Heart right ventricle (tissue), 16 donors: ENCODE data around the gene STAT6. TPM values are rescaled to one million over a fixed set of nuclear protein-coding genes. Genes with fewer than 3 reads are reported as not detected.

Experiments used
- ATAC-seq, 8 donors: fragments of 200-7000 bp; cut with Tn5 transposase; one replicate each; pipeline ENCODE4 v1.9.1; 2020; ENCODE audit warnings: mild to moderate bottlenecking in 8 of 8, moderate library complexity in 8 of 8, moderate number of reproducible peaks in 1 of 8
- DNase-seq, 2 donors: peaks; one replicate each; pipeline ENCODE4 v3.0.0-alpha.2; 2020
- H3K27ac ChIP-seq, 10 donors: fragments of 200-600 bp; sonication (generic) in 2 of 10; one replicate each; pipeline versions ENCODE4 v1.5.0 to v1.8.0; 2020 to 2022; ENCODE audit warnings: mild to moderate bottlenecking in 3 of 10
- H3K27me3 ChIP-seq, 7 donors: fragments of 200-600 bp; one replicate each; pipeline ENCODE4 v1.8.0; 2021 to 2022; ENCODE audit warnings: mild to moderate bottlenecking in 2 of 7
- H3K36me3 ChIP-seq, 9 donors: fragments of 200-600 bp; sonication (generic) in 1 of 9; one replicate each; pipeline versions ENCODE4 v1.5.0 to v1.8.0; 2020 to 2022; ENCODE audit warnings: mild to moderate bottlenecking in 2 of 9
- H3K4me1 ChIP-seq, 9 donors: fragments of 200-600 bp; sonication (generic) in 1 of 9; one replicate each; pipeline versions ENCODE4 v1.5.0 to v1.8.0; 2020 to 2022; ENCODE audit warnings: mild to moderate bottlenecking in 4 of 9
- H3K4me3 ChIP-seq, 10 donors: fragments of 200-600 bp; sonication (generic) in 2 of 10; one replicate each; pipeline versions ENCODE4 v1.5.0 to v1.8.0; 2020 to 2022; ENCODE audit warnings: mild to moderate bottlenecking in 7 of 10, moderate library complexity in 2 of 10
- H3K9me3 ChIP-seq, 11 donors: fragments of 200-600 bp in 10 of 11; sonication (generic) in 2 of 11; one replicate each; pipeline versions ENCODE4 v1.5.0 to v1.8.0; 2013 to 2022; ENCODE audit warnings: mild to moderate bottlenecking in 2 of 11, control low read depth in 1 of 11, moderate library complexity in 1 of 11
- CTCF ChIP-seq, 9 donors: fragments of 200-600 bp; sonication (generic) in 2 of 9; IDR thresholded peaks; one replicate each; pipeline versions ENCODE4 v1.5.0 to v1.8.0; 2021 to 2022; ENCODE audit warnings: antibody characterized with exemption in 9 of 9, mild to moderate bottlenecking in 5 of 9, moderate library complexity in 1 of 9
- WGBS, 2 donors: extraction: QIAGEN DNeasy Blood & Tissue Kit; methylation state at CpG; one replicate each; pipeline ENCODE4 v1.1.7; 2013; ENCODE audit warnings: inconsistent platforms in 1 of 2; 5-methylcytosine and 5-hydroxymethylcytosine counted together
- intact Hi-C, 10 donors: fragments of 100-400 bp; cut with DNase I; formaldehyde crosslinking; loops; one replicate each; pipeline versions ENCODE4 v1.11.1 to v1.14.2; 2022
- polyA plus RNA-seq, 2 donors: library from polyadenylated mRNA; stranded (reverse); fragments of 200-250 nt; gene quantifications; one replicate each; pipeline ENCODE4 v1.2.3, GENCODE V29; 2013
- total RNA-seq, 10 donors: library from RNA; stranded (reverse); fragmentation: NEBNext Ultra II Directional in 3 of 10; extraction: Animal tissue kit (Norgen Biotek cat#: 25700) in 3 of 10; gene quantifications; one replicate each; pipeline versions ENCODE4 v1.2.1 to v1.2.4, GENCODE V29; 2021 to 2023
- donor health status: Arrhythmogenic right ventricular cardiomyopathy.
- donor health status: ischemic (EF 13 %, LVEDD 7.1; RV severe dilation, severe dysfunction).
- donor health status: healthy with polysubstance abuse.
- donor health status: DM: no; HTN: yes; CAD: no.
- donor health status: DM: no; HTN: no; CAD: no.
- donor health status: ischemic (EF 25% LVEDD 6.9; RV normal size, moderate dysfunction).
- donor health status: ischemic (EF 25% LVEDD 5.7; RV mildly dilated, moderate dysfunction).
- donor health status: healthy.
- donor health status: DM: yes; HTN: yes; CAD: no.
- donor health status: Ischemic cardiomyopathy.
- donor health status: ischemic (EF 35%, LVEDD 5.7; RV mildly dilated, moderate dysfunction).
- donor health status: nonischemic (EF 11% LVEDD 7.7; RV severe dilation, severe dysfunction).
- donor health status: DM: yes; HTN: yes; CAD: no.
- donor health status: PGD.
- donor health status: ischemic (EF 29% LVEDD 5.4; RV normal size, mild dysfunction).
- donor health status: nonischemic (EF 23%, LVEDD 6.1; RV moderate dilation, normal function).

STAT6 gene
- total and polyA plus RNA-seq, 12 donors: 23.3 to 77.8 (median 38.0) TPM

DNA sequence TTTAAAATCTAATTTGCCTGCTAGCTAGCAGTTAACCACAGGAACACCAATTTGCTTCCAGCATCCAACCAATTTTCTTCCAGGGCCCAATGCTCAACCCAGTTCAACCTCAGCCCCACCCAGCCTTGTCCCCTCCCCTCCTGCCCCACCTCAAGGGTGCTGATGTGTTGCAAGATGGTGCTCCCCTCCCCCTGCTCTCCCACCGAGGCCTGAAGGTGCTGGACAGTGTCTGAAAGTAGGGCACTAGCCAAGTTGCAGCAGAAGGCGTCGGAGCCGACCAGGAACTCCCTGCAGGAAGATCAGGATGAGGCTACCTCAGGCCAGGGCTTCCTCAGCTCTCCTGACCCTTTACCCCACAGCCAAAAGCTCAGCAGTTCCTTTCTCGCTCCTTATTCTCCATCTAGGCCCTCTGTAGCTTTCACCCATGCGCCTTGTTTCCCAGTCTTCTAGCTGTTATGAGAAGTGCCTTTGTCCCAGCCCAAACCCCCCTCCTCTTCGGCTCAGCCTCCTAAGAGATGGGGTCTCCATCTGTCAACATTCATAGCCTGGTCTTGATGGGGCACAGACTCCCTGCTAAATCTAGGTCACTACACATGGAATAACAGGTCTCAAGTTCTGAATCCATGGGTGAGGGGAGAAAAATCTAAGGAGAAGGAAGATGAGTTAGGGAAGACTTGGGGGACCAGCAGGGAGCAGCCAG is 3.6 kb downstream of the STAT6 start:
- no peak for DNase-seq
- peaks cover 0 to 44% (median 31%) of the 10 kb centered on the region in 9 donors for H3K4me1 ChIP-seq

DNA sequence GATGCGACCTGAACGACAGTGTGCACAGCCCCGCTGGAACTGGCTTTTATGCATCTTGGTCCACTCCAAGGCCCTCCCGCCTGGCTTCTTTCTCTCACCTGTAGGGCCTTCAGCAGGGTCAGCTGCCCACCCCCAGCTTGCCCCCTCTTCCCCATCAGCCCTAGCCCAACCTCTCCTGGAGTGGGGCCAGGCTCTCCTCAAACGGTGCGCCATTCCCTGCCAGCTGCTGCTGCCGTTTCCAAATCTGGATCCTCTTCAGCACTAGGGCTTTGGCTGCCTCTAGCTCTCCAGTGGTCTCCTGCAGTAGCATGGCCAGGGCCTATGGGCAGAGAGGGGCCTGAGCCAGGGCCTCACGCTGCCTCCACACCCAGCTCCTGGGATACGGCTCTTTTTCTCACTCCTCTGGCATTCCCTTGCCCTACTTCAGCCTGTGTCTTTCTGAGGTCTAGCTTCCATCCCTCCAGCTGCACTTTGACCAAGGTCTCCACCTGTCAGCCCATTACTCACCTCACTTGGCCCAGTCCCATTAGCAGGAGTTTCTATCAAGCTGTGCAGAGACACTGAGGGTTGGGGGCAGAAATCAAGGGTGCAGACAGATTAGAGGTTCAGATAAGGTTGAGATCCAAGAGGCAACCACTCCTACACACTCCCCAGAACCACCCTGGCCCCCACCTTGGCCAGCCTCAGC is 5.0 kb downstream of the STAT6 start:
- no peak for TF ChIP-seq CTCF (IDR thresholded peaks at IDR 0.05)
- no peak for DNase-seq
- no peak for ATAC-seq

More for the DNA sequence above, 3.6 kb downstream of the STAT6 start:
- ATAC-seq: no peak
- Histone ChIP-seq H3K9me3 (no peaks in the 10 kb centered on the region), H3K27me3 (no peaks in the 10 kb centered on the region), H3K4me3 (no peak overlapping the region), H3K36me3 (peaks cover 0 to 67% (median 28%) of the 10 kb centered on the region in 9 donors), H3K27ac (no peak overlapping the region)
- no peak for TF ChIP-seq CTCF (IDR thresholded peaks at IDR 0.05)
- intact Hi-C loops: loop anchor here in 1 of 10 donors (2.0 kb wide), 1 partner anchor 15 kb away; no protein-coding TSS in a partner anchor
- 55 to 59% methylated on average over 7 of the region's 7 CpGs for WGBS, 2 donors

GRCh38 chr12:57105011-57105753 is 6.0 kb downstream of the STAT6 start:
- WGBS, 2 donors: 94 to 95% methylated on average over 14 of the region's 14 CpGs
- ATAC-seq (no peak), DNase-seq (no peak)
- Histone ChIP-seq H3K4me1 (peaks cover 0 to 38% (median 24%) of the 10 kb centered on the region in 9 donors), H3K27ac (no peak overlapping the region), H3K4me3 (no peak overlapping the region), H3K9me3 (no peaks in the 10 kb centered on the region), H3K27me3 (no peaks in the 10 kb centered on the region), H3K36me3 (peaks cover 0 to 91% (median 28%) of the 10 kb centered on the region in 9 donors)
- intact Hi-C loops: no loop called here
- no peak for TF ChIP-seq CTCF (IDR thresholded peaks at IDR 0.05)

More for the DNA sequence above, 5.0 kb downstream of the STAT6 start:
- Histone ChIP-seq H3K9me3 (no peaks in the 10 kb centered on the region), H3K27me3 (no peaks in the 10 kb centered on the region), H3K27ac (no peak overlapping the region), H3K36me3 (peaks cover 0 to 81% (median 28%) of the 10 kb centered on the region in 9 donors), H3K4me1 (peaks cover 0 to 37% (median 25%) of the 10 kb centered on the region in 9 donors), H3K4me3 (no peak overlapping the region)
- intact Hi-C loops: no loop called here
- 59 to 61% methylated on average over 9 of the region's 9 CpGs for WGBS, 2 donors

GRCh38 chr12:57104292-57104910 is 6.8 kb downstream of the STAT6 start:
- ATAC-seq (no peak), DNase-seq (no peak)
- Histone ChIP-seq H3K27ac (no peak overlapping the region), H3K36me3 (peaks cover 0 to 99% (median 31%) of the 10 kb centered on the region in 9 donors), H3K4me1 (peaks cover 0 to 32% (median 16%) of the 10 kb centered on the region in 9 donors), H3K27me3 (no peaks in the 10 kb centered on the region), H3K9me3 (no peaks in the 10 kb centered on the region), H3K4me3 (no peak overlapping the region)
- intact Hi-C loops: no loop called here
- TF ChIP-seq CTCF (IDR thresholded peaks at IDR 0.05): no peak
- 96 to 97% methylated on average over 12 of the region's 12 CpGs for WGBS, 2 donors
